Brain microvascular endothelial cell (primary cell): ENCODE measurements around the gene JAG1.

ENCODE experiments used
- DNase-seq: peaks from one replicate; pipeline ENCODE4 v3.0.0-alpha.2; 2020
- H3K27ac ChIP-seq: fragments of 250-450 bp; sonication (Bioruptor Pico); 2 replicates; pipeline ENCODE4 v1.5.1; 2020; ENCODE audit warnings: mild to moderate bottlenecking, moderate library complexity
- H3K27me3 ChIP-seq: fragments of 250-450 bp; sonication (Bioruptor Pico); replicated peaks from 2 replicates; pipeline ENCODE4 v1.5.1; 2020; ENCODE audit warnings: mild to moderate bottlenecking
- H3K36me3 ChIP-seq: fragments of 250-450 bp; sonication (Bioruptor Pico); replicated peaks from 2 replicates; pipeline ENCODE4 v1.5.1; 2020; ENCODE audit warnings: mild to moderate bottlenecking
- H3K4me3 ChIP-seq: 2 replicates; pipeline ENCODE4 v1.5.1; 2011; ENCODE audit warnings: low read depth, mild to moderate bottlenecking, control low read depth, low read length, moderate library complexity
- CTCF ChIP-seq: IDR thresholded peaks from 2 replicates; pipeline ENCODE4 v1.5.1; 2011; ENCODE audit warnings: low read depth, mild to moderate bottlenecking, moderate library complexity, low read length, control low read depth, inconsistent platforms; ENCODE audit errors: missing control alignments
- in situ Hi-C: cut with HindIII; loops from 2 replicates; pipeline ENCODE4 v1.10.0; 2017; ENCODE audit warnings: low sequenced_read_pairs, low pct_ligation_motif_present

Gene JAG1

DNA sequence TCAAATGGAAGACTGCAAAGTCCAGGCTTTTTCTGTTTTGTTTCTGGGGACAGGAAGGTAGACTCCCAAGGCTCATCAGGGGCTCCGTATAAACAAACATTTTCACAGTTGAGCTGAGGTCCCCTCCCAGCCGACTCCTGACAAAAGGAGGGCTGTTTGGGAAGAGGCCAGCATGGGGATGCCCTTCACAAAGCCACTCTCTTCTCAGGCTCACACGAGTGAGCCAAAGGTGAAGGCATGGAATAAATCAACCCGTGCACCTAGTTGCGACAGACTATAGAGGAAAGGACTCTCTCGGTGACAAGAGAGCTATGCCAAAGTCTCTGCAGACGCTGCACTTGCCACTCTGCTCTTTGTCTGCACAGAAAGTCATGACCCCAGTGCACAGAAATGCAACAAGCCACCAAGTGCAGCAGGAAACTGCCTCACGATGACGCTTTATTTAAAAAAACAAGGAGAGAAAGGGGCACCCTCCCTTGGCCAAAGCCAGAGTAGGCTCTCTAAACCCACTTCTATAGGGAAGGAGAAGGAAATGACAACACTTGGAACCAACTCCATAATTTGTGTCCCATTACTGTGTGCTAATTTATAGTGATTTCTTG, 21.0 kb downstream of the JAG1 start:
- Histone ChIP-seq H3K27me3 (no peaks in the 10 kb centered on the region), H3K36me3 (peaks cover 66% of the 10 kb centered on the region), H3K4me3 (no peak overlapping the region), H3K27ac (peak overlapping the region; percentile 99)
- no peak for TF ChIP-seq CTCF
- in situ Hi-C loops = no loop called here
- no peak for DNase-seq

DNA sequence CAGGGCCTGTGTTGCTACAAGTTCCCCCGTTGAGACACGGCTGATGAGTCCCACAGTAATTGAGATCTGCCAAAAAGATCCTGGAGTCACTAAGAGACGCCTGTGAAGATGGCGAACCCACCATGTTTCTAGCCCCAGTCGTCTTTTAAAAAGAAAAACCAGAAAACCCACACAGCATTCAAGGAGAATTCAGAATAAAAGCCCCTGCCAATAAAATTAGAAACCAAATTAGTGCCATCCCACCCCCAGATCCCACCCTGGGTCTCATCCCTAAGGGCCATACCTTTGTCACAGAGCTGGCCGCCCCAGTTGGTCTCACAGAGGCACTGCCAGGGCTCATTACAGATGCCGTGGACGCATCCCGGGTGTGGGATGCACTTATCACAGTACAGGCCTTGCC, 21.6 kb downstream of the JAG1 start:
- H3K27me3 ChIP-seq = no peaks in the 10 kb centered on the region
- in situ Hi-C loops = no loop called here

GRCh38 chr20:10651227-10651990, 22.4 kb downstream of the JAG1 start:
- no peaks in the 10 kb centered on the region for H3K27me3 ChIP-seq
- in situ Hi-C loops = no loop called here
- peaks cover 72% of the 10 kb centered on the region for H3K36me3 ChIP-seq
- peak; percentile 6 for TF ChIP-seq CTCF
- no peak overlapping the region for H3K4me3 ChIP-seq
- peak overlapping the region; percentile 99 for H3K27ac ChIP-seq
- DNase-seq = peak; percentile 73

More for the DNA sequence above, 21.6 kb downstream of the JAG1 start:
- Histone ChIP-seq H3K36me3 (peaks cover 67% of the 10 kb centered on the region), H3K4me3 (no peak overlapping the region), H3K27ac (peak overlapping the region; percentile 99)
- TF ChIP-seq CTCF = no peak
- no peak for DNase-seq

GRCh38 chr20:10649797-10650160, 24.0 kb downstream of the JAG1 start:
- Histone ChIP-seq H3K27me3 (no peaks in the 10 kb centered on the region), H3K27ac (peak overlapping the region; percentile 99), H3K36me3 (peaks cover 74% of the 10 kb centered on the region), H3K4me3 (no peak overlapping the region)
- in situ Hi-C loops = no loop called here
- no peak for TF ChIP-seq CTCF
- DNase-seq = peak; percentile 83

DNA sequence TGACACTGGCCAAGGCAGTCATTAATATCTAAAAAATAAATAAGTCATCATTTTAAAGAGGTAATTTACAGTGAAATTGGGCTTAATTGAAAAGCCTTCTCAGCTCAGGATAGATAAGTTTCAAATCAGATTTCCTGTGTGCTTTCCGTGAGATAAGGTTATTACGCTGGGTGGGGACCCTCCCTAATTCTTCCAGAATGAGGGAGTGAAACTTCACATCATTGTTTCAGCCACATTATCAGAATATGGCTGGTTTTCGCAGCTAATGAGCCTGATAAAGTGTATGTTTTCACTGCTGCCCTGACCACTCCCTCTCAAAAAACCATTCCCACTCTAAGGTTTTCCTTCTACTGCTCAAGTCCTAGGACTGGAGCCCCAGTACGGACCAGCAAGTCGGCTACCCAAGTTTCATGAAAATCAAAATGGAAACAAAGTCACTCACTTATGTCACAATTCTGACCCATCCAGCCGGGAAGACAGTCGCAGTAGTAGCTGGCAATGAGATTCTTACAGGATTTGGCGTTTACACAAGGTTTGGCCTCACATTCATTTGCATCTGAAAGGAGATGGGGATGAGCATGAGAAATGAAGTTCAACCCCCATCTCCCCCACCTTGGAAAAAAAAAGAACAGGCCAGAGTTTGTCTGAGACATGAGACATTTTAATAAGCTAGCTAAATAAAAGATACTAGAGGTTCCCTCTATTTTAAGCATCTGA, 24.6 kb downstream of the JAG1 start:
- no peak for TF ChIP-seq CTCF
- Histone ChIP-seq H3K4me3 (no peak overlapping the region), H3K36me3 (peaks cover 75% of the 10 kb centered on the region), H3K27me3 (no peaks in the 10 kb centered on the region), H3K27ac (peak overlapping the region; percentile 99)
- DNase-seq = no peak
- in situ Hi-C loops = no loop called here
